G401.6 (cell line): ENCODE results near the gene POLR3GL.
"Not testable (repeated sequence)": the region's sequence is repeated elsewhere in the genome, so short reads cannot be mapped to it uniquely, and the experiment has no call there.

ENCODE experiments used
- FAIRE-seq: peaks from 2 replicates; lab custom pipeline; 2012; peaks lifted over from hg19 to GRCh38; lab: Jason Lieb, UNC

The POLR3GL gene

GRCh38 chr1:145964328-145965118, at the start of gene POLR3GL, which contains the start of gene ANKRD34A:
Gene POLR3GL (plus strand): TSS chr1:145964690. CDS start chr1:145974866, 10,176 bp downstream.
Gene ANKRD34A (minus strand): TSS chr1:145964575. CDS start chr1:145961759, 2,816 bp downstream.
- peak; percentile 98 for FAIRE-seq

- no peak for FAIRE-seq
Observed at GRCh38 chr1:145916745-145917144, 47.7 kb upstream of the POLR3GL start.

GRCh38 chr1:145917595-145917994, 46.9 kb upstream of the POLR3GL start:
- no peak for FAIRE-seq

GRCh38 chr1:145918144-145918991, 46.1 kb upstream of the POLR3GL start, which contains the start of gene PEX11B:
Gene PEX11B (minus strand): TSS chr1:145918717. CDS start chr1:145918688, 29 bp downstream.
- peak; percentile 72 for FAIRE-seq

GRCh38 chr1:145918992-145919939, 45.2 kb upstream of the POLR3GL start:
- FAIRE-seq: no peak

GRCh38 chr1:145920297-145920696, 44.2 kb upstream of the POLR3GL start:
- not testable (repeated sequence) for FAIRE-seq

GRCh38 chr1:145922266-145922665, 42.2 kb upstream of the POLR3GL start:
- FAIRE-seq: no peak

- no peak for FAIRE-seq
Observed at GRCh38 chr1:145926686-145927062, 37.8 kb upstream of the POLR3GL start.

GRCh38 chr1:145927063-145927886, 37.2 kb upstream of the POLR3GL start, which contains the start of gene RBM8A:
Gene RBM8A (minus strand): TSS chr1:145927484. CDS start chr1:145927426, 58 bp downstream.
- FAIRE-seq: peak; percentile 96

GRCh38 chr1:145927916-145928643, 36.4 kb upstream of the POLR3GL start:
- FAIRE-seq: no peak

GRCh38 chr1:145932522-145933009, 31.9 kb upstream of the POLR3GL start:
- not testable (repeated sequence) for FAIRE-seq

GRCh38 chr1:145935708-145936107, 28.8 kb upstream of the POLR3GL start:
- FAIRE-seq: no peak

- FAIRE-seq: no peak
Observed at GRCh38 chr1:145936247-145936646, 28.2 kb upstream of the POLR3GL start.

- no peak for FAIRE-seq
Observed at GRCh38 chr1:145937436-145937835, 27.1 kb upstream of the POLR3GL start.

GRCh38 chr1:145942405-145942804, 22.1 kb upstream of the POLR3GL start:
- FAIRE-seq: no peak

- no peak for FAIRE-seq
Observed at GRCh38 chr1:145942871-145943270, 21.6 kb upstream of the POLR3GL start.

GRCh38 chr1:145944532-145944931, 20.0 kb upstream of the POLR3GL start:
- no peak for FAIRE-seq

- no peak for FAIRE-seq
Observed at GRCh38 chr1:145946477-145946986, 18.0 kb upstream of the POLR3GL start.

GRCh38 chr1:145947551-145947950, 16.9 kb upstream of the POLR3GL start:
- no peak for FAIRE-seq

GRCh38 chr1:145949219-145949618, 15.3 kb upstream of the POLR3GL start:
- no peak for FAIRE-seq
